SK-N-SH (cell line): ENCODE measurements around the gene RCBTB2.

Source experiments
- CHD2 ChIP-seq: fragments of 150-350 bp; IDR thresholded peaks from 2 replicates; pipeline ENCODE4 v1.6.1; 2018; ENCODE audit warnings: low read length; ENCODE audit not compliant: partially characterized antibody
- CTCF ChIP-seq: fragments of 200-600 bp; sonication (generic); IDR thresholded peaks from 2 replicates; pipeline ENCODE4 v1.6.1; 2017; ENCODE audit warnings: antibody characterized with exemption, mild to moderate bottlenecking, moderate library complexity
- GABPA ChIP-seq: IDR thresholded peaks from 2 replicates; pipeline ENCODE4 v1.4.0; 2012; ENCODE audit warnings: low read depth, mild to moderate bottlenecking
- MAX ChIP-seq: IDR thresholded peaks from 2 replicates; pipeline ENCODE4 v1.4.0; 2012; ENCODE audit warnings: low read depth
- POLR2AphosphoS5 ChIP-seq: IDR thresholded peaks from 2 replicates; pipeline ENCODE4 v1.6.1; 2012; ENCODE audit warnings: low read depth, low read length
- SIN3A ChIP-seq: IDR thresholded peaks from 2 replicates; pipeline ENCODE4 v1.6.1; 2012; ENCODE audit warnings: low read depth, mild to moderate bottlenecking, low read length, moderate library complexity, borderline replicate concordance
- TF ChIP-seq, protein P1 (sequence below): fragments of 150-350 bp; IDR thresholded peaks from 2 replicates; pipeline ENCODE4 v1.6.1; 2017; ENCODE audit warnings: antibody characterized with exemption, low read length, low read depth, borderline replicate concordance

GRCh38 chr13:48502601-48503319 lies 30.1 kb downstream of the RCBTB2 start:
- no peak for TF ChIP-seq CTCF
- no peak for TF ChIP-seq POLR2AphosphoS5
- TF ChIP-seq, protein P1, sequence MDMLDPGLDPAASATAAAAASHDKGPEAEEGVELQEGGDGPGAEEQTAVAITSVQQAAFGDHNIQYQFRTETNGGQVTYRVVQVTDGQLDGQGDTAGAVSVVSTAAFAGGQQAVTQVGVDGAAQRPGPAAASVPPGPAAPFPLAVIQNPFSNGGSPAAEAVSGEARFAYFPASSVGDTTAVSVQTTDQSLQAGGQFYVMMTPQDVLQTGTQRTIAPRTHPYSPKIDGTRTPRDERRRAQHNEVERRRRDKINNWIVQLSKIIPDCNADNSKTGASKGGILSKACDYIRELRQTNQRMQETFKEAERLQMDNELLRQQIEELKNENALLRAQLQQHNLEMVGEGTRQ = no peak
- TF ChIP-seq GABPA = no peak
- no peak for TF ChIP-seq SIN3A
- no peak for TF ChIP-seq MAX
- no peak for TF ChIP-seq CHD2
